Adrenal gland (tissue), 5 donors: ENCODE data around the gene HDAC4.

Experiments
- POLR2A ChIP-seq, 2 donors: fragments of 450-650 bp; IDR thresholded peaks; one replicate each; pipeline ENCODE4 v1.6.1; 2017; ENCODE audit warnings: antibody characterized with exemption in 2 of 2, mild to moderate bottlenecking in 2 of 2, moderate library complexity in 1 of 2
- TF ChIP-seq, protein P1 (sequence below), 6 experiments: fragments of 450-650 bp in 4 of 6; fragments of 200-600 bp in 2 of 6; sonication (generic) in 1 of 6; IDR thresholded peaks; 1 replicate in 5 of 6; 2 replicates in 1 of 6; pipeline versions ENCODE4 v1.5.1 to v1.8.0; 2016 to 2021; ENCODE audit warnings: antibody characterized with exemption in 6 of 6, mild to moderate bottlenecking in 2 of 6, moderate library complexity in 1 of 6
- donor health status: DM: no; HTN: no; CAD: no.

DNA sequence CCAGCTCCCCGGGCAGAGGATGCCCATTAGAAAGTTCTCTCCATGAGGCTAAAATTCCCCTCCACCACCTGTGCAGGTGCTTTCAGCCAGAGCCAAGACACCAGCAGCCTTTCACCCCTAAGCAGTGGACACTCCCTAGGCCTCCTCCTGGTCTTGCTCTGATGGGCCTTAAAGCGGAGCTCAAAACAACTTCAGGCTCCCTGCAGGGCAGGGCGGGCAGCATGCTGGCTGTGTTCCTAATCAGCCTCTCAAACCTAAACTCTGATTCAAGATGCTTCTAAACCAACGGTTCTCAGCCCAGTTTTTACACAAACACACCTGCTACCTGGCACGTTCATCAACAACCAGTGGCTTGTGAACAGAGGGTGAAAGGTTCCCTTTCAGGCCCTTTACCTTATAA lies 298.6 kb downstream of the HDAC4 start:
- TF ChIP-seq, protein P1, sequence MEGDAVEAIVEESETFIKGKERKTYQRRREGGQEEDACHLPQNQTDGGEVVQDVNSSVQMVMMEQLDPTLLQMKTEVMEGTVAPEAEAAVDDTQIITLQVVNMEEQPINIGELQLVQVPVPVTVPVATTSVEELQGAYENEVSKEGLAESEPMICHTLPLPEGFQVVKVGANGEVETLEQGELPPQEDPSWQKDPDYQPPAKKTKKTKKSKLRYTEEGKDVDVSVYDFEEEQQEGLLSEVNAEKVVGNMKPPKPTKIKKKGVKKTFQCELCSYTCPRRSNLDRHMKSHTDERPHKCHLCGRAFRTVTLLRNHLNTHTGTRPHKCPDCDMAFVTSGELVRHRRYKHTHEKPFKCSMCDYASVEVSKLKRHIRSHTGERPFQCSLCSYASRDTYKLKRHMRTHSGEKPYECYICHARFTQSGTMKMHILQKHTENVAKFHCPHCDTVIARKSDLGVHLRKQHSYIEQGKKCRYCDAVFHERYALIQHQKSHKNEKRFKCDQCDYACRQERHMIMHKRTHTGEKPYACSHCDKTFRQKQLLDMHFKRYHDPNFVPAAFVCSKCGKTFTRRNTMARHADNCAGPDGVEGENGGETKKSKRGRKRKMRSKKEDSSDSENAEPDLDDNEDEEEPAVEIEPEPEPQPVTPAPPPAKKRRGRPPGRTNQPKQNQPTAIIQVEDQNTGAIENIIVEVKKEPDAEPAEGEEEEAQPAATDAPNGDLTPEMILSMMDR (IDR thresholded peaks at IDR 0.05) = no peak
- TF ChIP-seq POLR2A (IDR thresholded peaks at IDR 0.05) = no peak
